Tibial nerve (tissue), 4 donors: ENCODE data around the gene WWC1. TPM values are rescaled to one million over a fixed set of nuclear protein-coding genes. Genes with fewer than 3 reads are reported as not detected.

ENCODE experiments used
- DNase-seq, 2 donors: peaks; one replicate each; pipeline ENCODE4 v3.0.0-alpha.2; 2019; ENCODE audit warnings: low spot score in 2 of 2
- H3K27ac ChIP-seq, 4 donors: fragments of 200-600 bp; sonication (generic) in 3 of 4; one replicate each; pipeline ENCODE4 v1.5.1; 2017 to 2019; ENCODE audit warnings: mild to moderate bottlenecking in 1 of 4
- H3K27me3 ChIP-seq, 2 donors: fragments of 200-600 bp; sonication (generic) in 1 of 2; one replicate each; pipeline versions ENCODE4 v1.5.1 to v1.6.0; 2017 to 2019
- H3K36me3 ChIP-seq, 3 donors: fragments of 200-600 bp; sonication (generic); one replicate each; pipeline ENCODE4 v1.5.1; 2018 to 2019
- H3K4me1 ChIP-seq, 4 donors: fragments of 200-600 bp; sonication (generic) in 3 of 4; one replicate each; pipeline ENCODE4 v1.5.1; 2017 to 2019
- H3K4me3 ChIP-seq, 4 donors: fragments of 200-600 bp; sonication (generic) in 3 of 4; one replicate each; pipeline ENCODE4 v1.5.1; 2017 to 2019; ENCODE audit warnings: mild to moderate bottlenecking in 1 of 4, moderate library complexity in 1 of 4
- H3K9me3 ChIP-seq, 4 donors: fragments of 200-600 bp; sonication (generic) in 3 of 4; one replicate each; pipeline ENCODE4 v1.5.1; 2017 to 2019
- EP300 ChIP-seq, 2 donors: sonication (generic); formaldehyde crosslinking; IDR thresholded peaks; one replicate each; pipeline ENCODE4 v1.6.1; 2017; ENCODE audit warnings: antibody characterized with exemption in 2 of 2, mild to moderate bottlenecking in 1 of 2
- POLR2A ChIP-seq, 2 donors: fragments of 450-650 bp; IDR thresholded peaks; one replicate each; pipeline ENCODE4 v1.6.1; 2017; ENCODE audit warnings: antibody characterized with exemption in 2 of 2, mild to moderate bottlenecking in 2 of 2, moderate library complexity in 2 of 2
- WGBS, 2 donors: methylation state at CpG; one replicate each; pipeline ENCODE4 v1.1.5; 2018; 5-methylcytosine and 5-hydroxymethylcytosine counted together
- total RNA-seq, 4 donors: library from RNA; depleted of rRNA; stranded (reverse); fragments of >200 nt; gene quantifications; one replicate each; pipeline ENCODE4 v1.1.0, GENCODE V29; 2016
- TF ChIP-seq, protein P1 (sequence below), 5 experiments: fragments of 200-600 bp in 3 of 5; fragments of 450-650 bp in 2 of 5; sonication (generic) in 3 of 5; IDR thresholded peaks; one replicate each; pipeline ENCODE4 v1.5.1; 2016 to 2019; ENCODE audit warnings: antibody characterized with exemption in 5 of 5, mild to moderate bottlenecking in 3 of 5, moderate library complexity in 2 of 5

The WWC1 gene
- total RNA-seq, 4 donors from 2014 or later = 0.78 to 3.3 (median 1.00) TPM

DNA sequence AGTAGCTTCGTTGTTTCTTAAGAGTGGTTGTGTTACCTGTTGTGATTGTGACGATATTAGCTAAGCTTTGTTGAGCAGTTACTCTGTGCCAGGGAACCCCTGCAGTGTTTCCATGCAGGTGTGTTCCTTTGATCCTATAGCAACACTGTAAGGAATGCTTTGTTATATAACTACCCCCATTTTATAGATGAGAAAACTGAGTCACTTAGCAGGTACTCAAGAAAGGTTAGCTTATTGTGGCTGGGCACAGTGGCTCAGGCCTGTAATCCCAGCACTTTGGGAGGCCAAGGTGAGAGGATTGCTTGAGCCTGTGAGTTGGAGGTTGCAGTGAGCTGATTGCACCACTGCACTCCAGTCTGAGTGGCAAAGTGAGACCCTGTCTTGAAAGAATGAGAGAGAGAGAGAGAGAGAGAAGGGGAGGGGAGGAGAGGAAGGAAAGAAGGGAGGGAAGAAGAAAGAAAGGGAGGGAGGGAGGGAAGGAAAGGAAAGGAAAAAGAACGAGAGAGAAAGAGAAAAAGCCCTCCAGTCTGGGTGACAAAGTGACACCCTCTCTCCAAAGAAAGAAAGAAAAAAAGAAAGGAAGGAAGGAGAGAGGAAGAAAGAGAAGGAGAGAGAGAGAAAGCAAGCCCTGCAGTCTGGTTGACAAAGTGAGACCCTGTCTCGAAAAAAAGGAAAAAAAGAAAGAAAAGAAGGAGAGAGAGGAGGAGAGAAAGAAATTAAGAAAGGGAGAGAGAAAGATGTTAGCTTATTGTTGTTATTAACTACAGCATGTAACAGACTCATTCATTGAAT is 109.2 kb downstream of the WWC1 start:
- H3K27me3 ChIP-seq = no peaks in the 10 kb centered on the region
- TF ChIP-seq, protein P1, sequence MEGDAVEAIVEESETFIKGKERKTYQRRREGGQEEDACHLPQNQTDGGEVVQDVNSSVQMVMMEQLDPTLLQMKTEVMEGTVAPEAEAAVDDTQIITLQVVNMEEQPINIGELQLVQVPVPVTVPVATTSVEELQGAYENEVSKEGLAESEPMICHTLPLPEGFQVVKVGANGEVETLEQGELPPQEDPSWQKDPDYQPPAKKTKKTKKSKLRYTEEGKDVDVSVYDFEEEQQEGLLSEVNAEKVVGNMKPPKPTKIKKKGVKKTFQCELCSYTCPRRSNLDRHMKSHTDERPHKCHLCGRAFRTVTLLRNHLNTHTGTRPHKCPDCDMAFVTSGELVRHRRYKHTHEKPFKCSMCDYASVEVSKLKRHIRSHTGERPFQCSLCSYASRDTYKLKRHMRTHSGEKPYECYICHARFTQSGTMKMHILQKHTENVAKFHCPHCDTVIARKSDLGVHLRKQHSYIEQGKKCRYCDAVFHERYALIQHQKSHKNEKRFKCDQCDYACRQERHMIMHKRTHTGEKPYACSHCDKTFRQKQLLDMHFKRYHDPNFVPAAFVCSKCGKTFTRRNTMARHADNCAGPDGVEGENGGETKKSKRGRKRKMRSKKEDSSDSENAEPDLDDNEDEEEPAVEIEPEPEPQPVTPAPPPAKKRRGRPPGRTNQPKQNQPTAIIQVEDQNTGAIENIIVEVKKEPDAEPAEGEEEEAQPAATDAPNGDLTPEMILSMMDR (IDR thresholded peaks at IDR 0.05) = no peak
- TF ChIP-seq EP300 (IDR thresholded peaks at IDR 0.05) (no peak), POLR2A (IDR thresholded peaks at IDR 0.05) (no peak)
- DNase-seq = no peak
- WGBS, 2 donors = 80% methylated on average over 4 of the region's 4 CpGs
- no peak overlapping the region for H3K27ac ChIP-seq
- H3K4me1 ChIP-seq = peaks cover 0 to 12% (median 3%) of the 10 kb centered on the region in 4 donors
- H3K9me3 ChIP-seq = no peaks in the 10 kb centered on the region
- H3K36me3 ChIP-seq = no peaks in the 10 kb centered on the region
- no peak overlapping the region for H3K4me3 ChIP-seq

- Histone ChIP-seq H3K4me3 (no peak overlapping the region), H3K4me1 (peaks cover 0 to 12% (median 3%) of the 10 kb centered on the region in 4 donors), H3K9me3 (no peaks in the 10 kb centered on the region), H3K27me3 (no peaks in the 10 kb centered on the region), H3K27ac (no peak overlapping the region), H3K36me3 (no peaks in the 10 kb centered on the region)
- no peak for DNase-seq
- TF ChIP-seq EP300 (IDR thresholded peaks at IDR 0.05) (no peak), POLR2A (IDR thresholded peaks at IDR 0.05) (no peak)
- TF ChIP-seq, protein P1 (IDR thresholded peaks at IDR 0.05) = no peak
- WGBS, 2 donors = 67 to 74% methylated on average over 5 of the region's 5 CpGs
Measured at GRCh38 chr5:168401226-168401625, 109.8 kb downstream of the WWC1 start.

DNA sequence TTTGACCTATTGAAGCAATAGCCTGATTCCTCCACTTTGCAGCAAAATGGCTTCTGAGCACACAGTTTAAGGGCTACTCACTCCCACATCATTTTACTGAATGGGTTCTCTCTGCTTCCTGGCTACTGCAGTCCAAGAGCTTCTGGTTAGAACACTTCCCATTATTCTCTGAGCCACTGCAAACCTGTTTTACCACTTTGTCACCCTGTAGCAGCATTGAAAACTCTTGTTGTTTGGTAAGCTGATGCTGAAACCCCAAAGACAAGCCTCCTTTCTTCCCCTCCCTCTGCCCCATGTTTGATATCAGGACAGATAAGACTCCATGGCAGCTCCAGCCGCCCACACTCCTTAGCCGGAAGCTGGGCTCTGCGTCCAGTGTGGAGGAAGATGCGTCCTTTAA is 110.4 kb downstream of the WWC1 start:
- no peak for TF ChIP-seq POLR2A (IDR thresholded peaks at IDR 0.05)
- TF ChIP-seq, protein P1 (IDR thresholded peaks at IDR 0.05) = no peak
- no peak for TF ChIP-seq EP300 (IDR thresholded peaks at IDR 0.05)
- H3K4me3 ChIP-seq = no peak overlapping the region
- no peaks in the 10 kb centered on the region for H3K36me3 ChIP-seq
- no peaks in the 10 kb centered on the region for H3K9me3 ChIP-seq
- no peak for DNase-seq
- H3K27me3 ChIP-seq = no peaks in the 10 kb centered on the region
- no peak overlapping the region for H3K27ac ChIP-seq
- WGBS, 2 donors = 78 to 79% methylated on average over 4 of the region's 4 CpGs
- peaks cover 0 to 12% (median 3%) of the 10 kb centered on the region in 4 donors for H3K4me1 ChIP-seq

- peaks cover 0 to 17% (median 5%) of the 10 kb centered on the region in 4 donors for H3K4me1 ChIP-seq
- 30 to 41% methylated on average over 12 of the region's 12 CpGs for WGBS, 2 donors
- no peak overlapping the region for H3K4me3 ChIP-seq
- H3K36me3 ChIP-seq = no peaks in the 10 kb centered on the region
- no peak for DNase-seq
- peak overlapping the region in 1 of 4 donors; percentile 41 for H3K27ac ChIP-seq
- TF ChIP-seq POLR2A (IDR thresholded peaks at IDR 0.05) (no peak), EP300 (IDR thresholded peaks at IDR 0.05) (no peak)
- TF ChIP-seq, protein P1 (IDR thresholded peaks at IDR 0.05) = no peak
- H3K9me3 ChIP-seq = no peaks in the 10 kb centered on the region
- H3K27me3 ChIP-seq = no peaks in the 10 kb centered on the region
Measured at GRCh38 chr5:168404365-168404764, 112.9 kb downstream of the WWC1 start.

DNA sequence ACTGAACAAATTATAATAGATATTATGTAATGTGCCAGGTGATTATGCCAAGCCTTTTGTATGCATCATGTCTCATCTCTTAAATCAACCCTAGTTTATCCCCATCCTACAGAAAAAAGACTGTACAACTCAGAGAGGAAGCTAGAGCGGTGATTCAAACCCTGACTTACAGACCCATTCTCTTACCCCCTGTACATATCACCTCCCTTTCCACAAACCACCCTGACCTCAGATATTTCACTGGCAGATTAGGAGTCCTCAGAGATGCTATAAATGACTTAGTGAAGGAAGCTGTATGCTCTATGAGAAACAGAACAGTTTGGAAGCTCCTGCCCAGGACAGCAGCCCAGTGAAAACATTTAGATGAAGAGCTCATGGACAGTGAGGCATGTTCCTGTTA is 115.8 kb downstream of the WWC1 start:
- no peak overlapping the region for H3K27ac ChIP-seq
- TF ChIP-seq EP300 (IDR thresholded peaks at IDR 0.05) (no peak), POLR2A (IDR thresholded peaks at IDR 0.05) (no peak)
- TF ChIP-seq, protein P1 (IDR thresholded peaks at IDR 0.05) = no peak
- 73 to 75% methylated on average over 1 of the region's 1 CpG for WGBS, 2 donors
- H3K27me3 ChIP-seq = no peaks in the 10 kb centered on the region
- no peak overlapping the region for H3K4me3 ChIP-seq
- H3K36me3 ChIP-seq = no peaks in the 10 kb centered on the region
- H3K4me1 ChIP-seq = peaks cover 0 to 24% (median 6%) of the 10 kb centered on the region in 4 donors
- no peak for DNase-seq
- H3K9me3 ChIP-seq = no peaks in the 10 kb centered on the region
